GM12872 (cell line): ENCODE data around the gene ARHGAP6.

Source experiments
- CTCF ChIP-seq: IDR thresholded peaks from 3 replicates; pipeline ENCODE4 v1.5.1; 2011; ENCODE audit warnings: low read depth, mild to moderate bottlenecking, low read length, moderate library complexity; ENCODE audit not compliant: insufficient read depth

ARHGAP6 gene

GRCh38 chrX:11381464-11381863 is 284.3 kb downstream of the ARHGAP6 start:
- TF ChIP-seq CTCF: peak; percentile 51; the same call in 2 of the 3 replicates

GRCh38 chrX:11380187-11380844 is 285.4 kb downstream of the ARHGAP6 start:
- TF ChIP-seq CTCF: no peak

GRCh38 chrX:11376163-11376562 is 289.6 kb downstream of the ARHGAP6 start:
- no peak for TF ChIP-seq CTCF

- no peak for TF ChIP-seq CTCF
These were observed 290.1 kb downstream of the ARHGAP6 start for GRCh38 chrX:11375614-11376119.

GRCh38 chrX:11374570-11374969 is 291.1 kb downstream of the ARHGAP6 start:
- TF ChIP-seq CTCF: no peak

GRCh38 chrX:11371106-11371505 is 294.6 kb downstream of the ARHGAP6 start:
- no peak for TF ChIP-seq CTCF

- TF ChIP-seq CTCF: no peak
These were observed 297.9 kb downstream of the ARHGAP6 start for GRCh38 chrX:11367609-11368430.
